Measurements from ENCODE around the gene VPS41. TPM values are rescaled to one million over a fixed set of nuclear protein-coding genes. Genes with fewer than 3 reads are reported as not detected.

The VPS41 gene
- polyA plus RNA-seq, 4 donors = 8.6 to 67.7 (median 14.4) TPM

DNA sequence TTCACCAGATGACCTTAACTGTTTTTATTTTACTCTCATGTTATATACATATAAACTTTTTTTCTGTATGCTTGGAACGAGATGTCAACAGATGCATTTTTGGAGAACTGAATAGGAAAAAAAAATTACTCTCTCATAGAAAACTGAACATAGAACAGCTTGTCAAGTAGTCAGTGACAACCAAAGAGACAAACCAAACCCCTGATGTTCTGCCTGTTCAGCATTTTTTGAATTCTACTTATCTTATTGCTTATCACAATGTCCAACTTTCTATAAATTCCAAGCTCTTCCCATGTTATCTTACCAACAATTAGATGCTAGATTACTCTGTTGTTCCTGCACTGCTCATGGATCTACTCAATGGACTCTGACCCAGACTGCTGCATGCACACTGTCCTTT lies 95.2 kb downstream of the VPS41 start:
- FAIRE-seq (no peak), DNase-seq (peak in 1 of 2 donors; percentile 14)
- WGBS, 3 donors = 71 to 93% (median 86%) methylated on average over 1 of the region's 1 CpG
- peaks cover 0 to 12% (median 2%) of the 10 kb centered on the region in 3 donors for H3K36me3 ChIP-seq (ENCODE audit: control insufficient read depth in 3 of 3, insufficient read depth in 2 of 3, low read depth in 1 of 3, low read length in 3 of 3)
- no peak overlapping the region for H3K27ac ChIP-seq (ENCODE audit: low read depth in 1 of 3, low read length in 2 of 3)
- peaks cover 0 to 10% of the 10 kb centered on the region in 2 donors for H3K9me3 ChIP-seq (ENCODE audit: control insufficient read depth in 2 of 2, insufficient read depth in 1 of 2, low read depth in 1 of 2, low read length in 1 of 2)
- H3K4me1 ChIP-seq (ENCODE audit: control insufficient read depth in 3 of 3, insufficient read depth in 2 of 3, low read depth in 1 of 3, low read length in 2 of 3) = no peaks in the 10 kb centered on the region
- H3K27me3 ChIP-seq (ENCODE audit: control insufficient read depth in 3 of 3, insufficient read depth in 3 of 3, low read length in 3 of 3) = no peaks in the 10 kb centered on the region
- no peak overlapping the region for H3K4me3 ChIP-seq (ENCODE audit: low read depth in 1 of 3, low read length in 3 of 3)

DNA sequence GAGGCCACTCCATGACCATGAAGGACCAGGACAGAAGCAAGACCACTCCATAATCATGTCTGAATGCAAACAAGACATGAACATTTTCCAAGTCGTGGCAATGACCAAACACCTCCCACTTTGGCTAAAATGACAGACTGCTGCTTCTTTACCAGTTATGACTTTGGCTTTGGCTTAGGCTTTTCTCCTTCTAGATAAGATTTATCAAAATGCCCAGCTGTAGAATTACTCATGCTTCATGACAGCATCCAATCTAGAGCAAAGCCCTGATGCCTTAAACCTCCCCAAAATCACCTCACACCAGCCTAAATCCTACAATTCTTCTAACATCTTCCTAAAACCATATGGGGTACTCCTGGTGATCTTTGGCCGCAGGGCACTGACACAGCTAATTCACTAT lies 102.1 kb downstream of the VPS41 start:
- no peaks in the 10 kb centered on the region for H3K4me1 ChIP-seq (ENCODE audit: control insufficient read depth in 3 of 3, insufficient read depth in 2 of 3, low read depth in 1 of 3, low read length in 2 of 3)
- WGBS, 3 donors = 80 to 90% (median 85%) methylated on average over 2 of the region's 2 CpGs
- no peak overlapping the region for H3K4me3 ChIP-seq (ENCODE audit: low read depth in 1 of 3, low read length in 3 of 3)
- peaks cover 0 to 2% of the 10 kb centered on the region in 2 donors for H3K9me3 ChIP-seq (ENCODE audit: control insufficient read depth in 2 of 2, insufficient read depth in 1 of 2, low read depth in 1 of 2, low read length in 1 of 2)
- no peak overlapping the region for H3K27ac ChIP-seq (ENCODE audit: low read depth in 1 of 3, low read length in 2 of 3)
- FAIRE-seq = no peak
- no peaks in the 10 kb centered on the region for H3K36me3 ChIP-seq (ENCODE audit: control insufficient read depth in 3 of 3, insufficient read depth in 2 of 3, low read depth in 1 of 3, low read length in 3 of 3)
- no peak for DNase-seq
- H3K27me3 ChIP-seq (ENCODE audit: control insufficient read depth in 3 of 3, insufficient read depth in 3 of 3, low read length in 3 of 3) = no peaks in the 10 kb centered on the region

DNA sequence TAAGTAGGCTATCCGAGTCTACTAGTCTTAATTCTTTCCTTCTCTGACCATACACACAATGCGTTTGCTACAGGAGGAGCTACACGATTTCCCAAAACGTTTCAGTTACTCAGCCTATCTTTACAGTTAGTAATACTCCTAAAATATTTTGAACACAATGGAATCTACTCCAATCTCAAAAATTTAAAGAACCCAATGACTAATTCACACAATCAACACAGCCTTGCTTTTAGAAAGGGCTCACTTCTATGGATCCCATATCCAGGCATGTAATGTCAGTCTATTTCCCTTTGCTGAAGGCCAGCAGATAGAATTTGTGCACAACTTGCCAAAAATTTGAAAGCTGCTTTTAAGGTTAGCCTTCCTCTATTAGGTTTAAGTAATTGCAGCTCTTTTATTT lies 107.2 kb downstream of the VPS41 start:
- H3K4me1 ChIP-seq (ENCODE audit: control insufficient read depth in 3 of 3, insufficient read depth in 2 of 3, low read depth in 1 of 3, low read length in 2 of 3) = no peaks in the 10 kb centered on the region
- 78 to 88% (median 81%) methylated on average over 4 of the region's 4 CpGs for WGBS, 3 donors
- FAIRE-seq = no peak

DNA sequence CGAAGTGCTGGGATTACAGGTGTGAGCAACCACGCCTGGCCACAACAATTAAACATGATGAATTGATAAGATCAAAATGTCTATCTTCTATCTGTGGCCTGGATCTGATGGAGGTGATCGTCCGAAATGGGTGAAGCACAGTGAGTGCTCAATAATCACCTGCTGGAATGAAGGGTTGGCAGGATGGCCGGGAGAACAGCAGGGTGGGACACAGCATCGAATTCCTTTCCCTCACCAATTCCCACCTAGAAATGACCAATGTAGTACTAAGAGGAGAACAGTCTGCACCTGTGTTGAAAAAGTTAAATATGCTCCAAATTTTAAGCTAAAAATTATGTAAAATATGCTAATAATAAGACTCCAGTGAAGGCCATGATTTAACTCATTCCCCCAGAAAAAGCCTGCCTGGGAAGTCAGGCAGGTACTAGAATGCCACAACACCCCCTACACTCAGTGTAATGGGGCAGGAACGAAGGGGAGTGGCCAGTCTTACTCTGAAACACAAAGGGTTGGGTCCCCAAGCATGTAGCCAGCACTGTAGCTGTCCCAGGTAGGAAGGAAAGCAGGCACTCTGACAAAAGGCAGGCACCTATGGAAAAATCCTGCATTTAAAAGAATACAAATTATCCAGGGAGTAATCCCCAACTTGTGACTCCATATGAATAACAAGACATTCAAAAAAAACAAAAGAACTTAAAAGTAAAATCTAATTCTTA lies 110.3 kb downstream of the VPS41 start:
- Histone ChIP-seq H3K4me3 (ENCODE audit: low read depth in 1 of 3, low read length in 3 of 3) (no peak overlapping the region), H3K4me1 (ENCODE audit: control insufficient read depth in 3 of 3, insufficient read depth in 2 of 3, low read depth in 1 of 3, low read length in 2 of 3) (no peaks in the 10 kb centered on the region), H3K27me3 (ENCODE audit: control insufficient read depth in 3 of 3, insufficient read depth in 3 of 3, low read length in 3 of 3) (no peaks in the 10 kb centered on the region), H3K9me3 (ENCODE audit: control insufficient read depth in 2 of 2, insufficient read depth in 1 of 2, low read depth in 1 of 2, low read length in 1 of 2) (no peaks in the 10 kb centered on the region), H3K36me3 (ENCODE audit: control insufficient read depth in 3 of 3, insufficient read depth in 2 of 3, low read depth in 1 of 3, low read length in 3 of 3) (peaks cover 0 to 5% (median 4%) of the 10 kb centered on the region in 3 donors), H3K27ac (ENCODE audit: low read depth in 1 of 3, low read length in 2 of 3) (no peak overlapping the region)
- 84 to 90% (median 85%) methylated on average over 7 of the region's 7 CpGs for WGBS, 3 donors
- DNase-seq (no peak), FAIRE-seq (no peak)

More for the DNA sequence above, 107.2 kb downstream of the VPS41 start:
- H3K27me3 ChIP-seq (ENCODE audit: control insufficient read depth in 3 of 3, insufficient read depth in 3 of 3, low read length in 3 of 3) = no peaks in the 10 kb centered on the region
- peaks cover 0 to 1% of the 10 kb centered on the region in 2 donors for H3K9me3 ChIP-seq (ENCODE audit: control insufficient read depth in 2 of 2, insufficient read depth in 1 of 2, low read depth in 1 of 2, low read length in 1 of 2)
- no peak for DNase-seq
- no peak overlapping the region for H3K4me3 ChIP-seq (ENCODE audit: low read depth in 1 of 3, low read length in 3 of 3)
- H3K27ac ChIP-seq (ENCODE audit: low read depth in 1 of 3, low read length in 2 of 3) = no peak overlapping the region
- peaks cover 0 to 4% (median 0%) of the 10 kb centered on the region in 3 donors for H3K36me3 ChIP-seq (ENCODE audit: control insufficient read depth in 3 of 3, insufficient read depth in 2 of 3, low read depth in 1 of 3, low read length in 3 of 3)

DNA sequence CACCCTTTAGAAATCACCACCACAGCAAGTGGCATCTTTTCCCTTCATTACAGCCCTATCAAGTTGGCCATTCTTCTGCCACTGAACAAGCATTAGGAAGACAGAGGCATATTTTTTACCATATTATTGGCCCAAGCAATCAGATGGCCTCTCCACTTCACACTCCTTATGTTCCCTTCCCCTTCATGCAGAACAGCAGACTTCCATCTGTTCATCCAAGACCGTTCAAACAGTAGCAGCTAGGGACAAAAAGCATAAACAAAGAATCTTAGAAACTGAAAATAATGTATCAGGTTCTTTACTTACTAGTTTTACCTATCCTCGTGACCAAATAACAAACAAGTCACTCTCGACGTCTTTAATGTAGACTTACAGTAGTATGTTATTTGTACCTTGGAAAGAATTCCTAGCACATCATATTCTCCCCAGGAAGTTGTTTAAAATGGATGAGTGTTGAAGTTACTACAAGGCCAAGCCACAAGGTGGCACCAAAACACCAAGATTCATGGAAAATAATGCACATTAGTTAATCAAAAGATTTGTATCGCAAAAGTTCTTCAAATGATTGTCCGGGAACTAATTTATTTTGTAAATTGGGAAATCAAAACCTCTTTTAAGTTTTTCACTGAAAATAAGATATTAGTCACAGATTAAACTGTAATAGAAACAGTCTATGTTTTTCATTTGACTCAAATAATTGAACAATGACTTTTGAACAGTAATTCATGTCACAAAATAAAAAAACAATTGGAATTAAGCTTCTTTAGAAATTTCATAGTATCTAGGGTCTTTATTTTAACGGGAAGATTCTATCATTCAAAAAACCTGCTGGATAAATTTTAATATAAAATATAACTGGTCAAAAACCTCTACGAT lies 112.1 kb downstream of the VPS41 start:
- DNase-seq (peak; percentile 65 to 66), FAIRE-seq (peak; percentile 85)
- Histone ChIP-seq H3K9me3 (ENCODE audit: control insufficient read depth in 2 of 2, insufficient read depth in 1 of 2, low read depth in 1 of 2, low read length in 1 of 2) (no peaks in the 10 kb centered on the region), H3K27ac (ENCODE audit: low read depth in 1 of 3, low read length in 2 of 3) (no peak overlapping the region), H3K4me3 (ENCODE audit: low read depth in 1 of 3, low read length in 3 of 3) (no peak overlapping the region), H3K36me3 (ENCODE audit: control insufficient read depth in 3 of 3, insufficient read depth in 2 of 3, low read depth in 1 of 3, low read length in 3 of 3) (peaks cover 0 to 11% (median 9%) of the 10 kb centered on the region in 3 donors), H3K27me3 (ENCODE audit: control insufficient read depth in 3 of 3, insufficient read depth in 3 of 3, low read length in 3 of 3) (no peaks in the 10 kb centered on the region), H3K4me1 (ENCODE audit: control insufficient read depth in 3 of 3, insufficient read depth in 2 of 3, low read depth in 1 of 3, low read length in 2 of 3) (no peaks in the 10 kb centered on the region)
- WGBS, 3 donors = 33 to 38% (median 37%) methylated on average over 8 of the region's 8 CpGs

DNA sequence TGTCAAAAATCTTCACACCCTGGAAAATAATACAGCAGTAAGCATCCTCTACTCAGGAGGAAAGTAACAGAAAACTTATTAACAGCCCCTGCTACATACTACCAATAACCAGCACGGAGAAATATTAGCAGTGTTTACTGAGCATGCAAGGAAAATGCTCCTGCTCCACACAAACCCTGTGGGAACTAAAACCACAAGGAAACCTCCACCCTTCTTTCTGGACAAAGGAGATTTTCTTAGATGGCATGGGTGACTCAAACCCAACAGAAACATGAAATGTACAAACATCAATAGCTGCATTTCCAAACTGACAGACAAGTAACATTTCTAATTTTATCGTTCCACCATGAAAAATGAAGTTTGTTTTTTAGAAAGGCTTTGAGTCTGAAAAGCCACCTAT lies 113.4 kb downstream of the VPS41 start:
- no peak for FAIRE-seq
- no peaks in the 10 kb centered on the region for H3K27me3 ChIP-seq (ENCODE audit: control insufficient read depth in 3 of 3, insufficient read depth in 3 of 3, low read length in 3 of 3)
- no peaks in the 10 kb centered on the region for H3K9me3 ChIP-seq (ENCODE audit: control insufficient read depth in 2 of 2, insufficient read depth in 1 of 2, low read depth in 1 of 2, low read length in 1 of 2)
- no peak for DNase-seq
- no peak overlapping the region for H3K27ac ChIP-seq (ENCODE audit: low read depth in 1 of 3, low read length in 2 of 3)
- no peaks in the 10 kb centered on the region for H3K4me1 ChIP-seq (ENCODE audit: control insufficient read depth in 3 of 3, insufficient read depth in 2 of 3, low read depth in 1 of 3, low read length in 2 of 3)
- WGBS, 3 donors = 95 to 99% (median 95%) methylated on average over 2 of the region's 2 CpGs
- no peak overlapping the region for H3K4me3 ChIP-seq (ENCODE audit: low read depth in 1 of 3, low read length in 3 of 3)
- H3K36me3 ChIP-seq (ENCODE audit: control insufficient read depth in 3 of 3, insufficient read depth in 2 of 3, low read depth in 1 of 3, low read length in 3 of 3) = peaks cover 2 to 13% (median 11%) of the 10 kb centered on the region in 3 donors

DNA sequence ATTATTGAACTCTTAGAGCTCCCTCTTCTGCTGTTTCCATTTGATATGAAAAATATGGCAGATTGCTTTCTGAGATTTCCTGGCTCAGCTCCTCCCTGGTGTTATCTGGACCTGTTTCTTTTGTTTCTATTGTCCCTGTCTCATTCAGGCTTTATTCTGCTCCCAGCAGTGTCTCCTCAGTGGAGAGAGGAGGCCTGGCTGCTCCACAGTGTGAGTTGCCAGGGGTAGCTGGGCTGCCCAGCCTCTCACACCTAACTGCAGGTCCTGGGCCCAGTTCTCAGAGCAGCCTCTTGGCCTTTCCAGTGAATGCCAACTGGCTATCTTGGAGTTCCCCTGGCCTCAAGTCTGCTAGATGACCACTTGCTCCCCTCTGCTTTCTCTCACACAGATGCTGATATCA lies 127.0 kb downstream of the VPS41 start:
- FAIRE-seq (no peak), DNase-seq (no peak)
- no peak overlapping the region for H3K27ac ChIP-seq (ENCODE audit: low read depth in 1 of 3, low read length in 2 of 3)
- H3K4me1 ChIP-seq (ENCODE audit: control insufficient read depth in 3 of 3, insufficient read depth in 2 of 3, low read depth in 1 of 3, low read length in 2 of 3) = peaks cover 0 to 3% (median 0%) of the 10 kb centered on the region in 3 donors
- no peaks in the 10 kb centered on the region for H3K27me3 ChIP-seq (ENCODE audit: control insufficient read depth in 3 of 3, insufficient read depth in 3 of 3, low read length in 3 of 3)
- no peaks in the 10 kb centered on the region for H3K9me3 ChIP-seq (ENCODE audit: control insufficient read depth in 2 of 2, insufficient read depth in 1 of 2, low read depth in 1 of 2, low read length in 1 of 2)
- H3K36me3 ChIP-seq (ENCODE audit: control insufficient read depth in 3 of 3, insufficient read depth in 2 of 3, low read depth in 1 of 3, low read length in 3 of 3) = peaks cover 0 to 13% (median 2%) of the 10 kb centered on the region in 3 donors
- H3K4me3 ChIP-seq (ENCODE audit: low read depth in 1 of 3, low read length in 3 of 3) = no peak overlapping the region

DNA sequence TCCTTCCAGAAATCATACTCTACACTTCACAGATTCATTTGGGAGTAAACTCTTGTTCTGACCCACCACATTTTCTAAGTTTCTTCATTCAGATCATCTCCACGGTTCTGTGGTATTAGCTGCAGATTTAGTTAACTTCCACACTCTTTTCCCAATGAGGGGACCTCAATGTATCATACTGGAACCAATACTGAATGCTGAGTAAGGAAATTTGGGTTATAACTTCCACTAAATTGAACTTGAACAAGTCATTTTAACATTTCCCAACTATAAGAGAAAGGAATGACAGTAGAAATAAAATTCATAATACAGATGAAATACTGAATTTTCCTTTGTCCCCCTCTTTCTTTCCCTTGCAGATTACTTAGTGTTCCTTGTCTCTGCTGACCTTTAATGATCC lies 131.4 kb downstream of the VPS41 start:
- FAIRE-seq = no peak
- H3K4me1 ChIP-seq (ENCODE audit: control insufficient read depth in 3 of 3, insufficient read depth in 2 of 3, low read depth in 1 of 3, low read length in 2 of 3) = no peaks in the 10 kb centered on the region
- H3K9me3 ChIP-seq (ENCODE audit: control insufficient read depth in 2 of 2, insufficient read depth in 1 of 2, low read depth in 1 of 2, low read length in 1 of 2) = no peaks in the 10 kb centered on the region
- H3K36me3 ChIP-seq (ENCODE audit: control insufficient read depth in 3 of 3, insufficient read depth in 2 of 3, low read depth in 1 of 3, low read length in 3 of 3) = peaks cover 4 to 9% (median 6%) of the 10 kb centered on the region in 3 donors
- no peak overlapping the region for H3K4me3 ChIP-seq (ENCODE audit: low read depth in 1 of 3, low read length in 3 of 3)
- H3K27me3 ChIP-seq (ENCODE audit: control insufficient read depth in 3 of 3, insufficient read depth in 3 of 3, low read length in 3 of 3) = no peaks in the 10 kb centered on the region
- H3K27ac ChIP-seq (ENCODE audit: low read depth in 1 of 3, low read length in 2 of 3) = no peak overlapping the region
- no peak for DNase-seq
- 26 to 74% (median 32%) methylated on average over 1 of the region's 1 CpG for WGBS, 3 donors

All from small intestine (tissue), 7 donors.